ENCODE data around the gene GDF15. TPM values are rescaled to one million over a fixed set of nuclear protein-coding genes. Genes with fewer than 3 reads are reported as not detected.

GDF15 gene
- total RNA-seq, 4 donors from 2014 or later = 0.76 to 2.3 TPM; not detected in 2

GRCh38 chr19:18406749-18407148, 20.8 kb downstream of the GDF15 start:
- peaks cover 0 to 15% (median 0%) of the 10 kb centered on the region in 3 donors for H3K4me1 ChIP-seq
- intact Hi-C loops (cut with DNase I) = no loop called here
- H3K27me3 ChIP-seq = no peaks in the 10 kb centered on the region
- H3K4me3 ChIP-seq = no peak overlapping the region
- no peaks in the 10 kb centered on the region for H3K36me3 ChIP-seq
- H3K9me3 ChIP-seq = no peaks in the 10 kb centered on the region
- H3K27ac ChIP-seq = no peak overlapping the region
- WGBS, 2 donors = 84 to 95% methylated on average over 9 of the region's 9 CpGs
- no peak for DNase-seq
- no peak for TF ChIP-seq POLR2A (IDR thresholded peaks at IDR 0.05)
- TF ChIP-seq, protein P1, sequence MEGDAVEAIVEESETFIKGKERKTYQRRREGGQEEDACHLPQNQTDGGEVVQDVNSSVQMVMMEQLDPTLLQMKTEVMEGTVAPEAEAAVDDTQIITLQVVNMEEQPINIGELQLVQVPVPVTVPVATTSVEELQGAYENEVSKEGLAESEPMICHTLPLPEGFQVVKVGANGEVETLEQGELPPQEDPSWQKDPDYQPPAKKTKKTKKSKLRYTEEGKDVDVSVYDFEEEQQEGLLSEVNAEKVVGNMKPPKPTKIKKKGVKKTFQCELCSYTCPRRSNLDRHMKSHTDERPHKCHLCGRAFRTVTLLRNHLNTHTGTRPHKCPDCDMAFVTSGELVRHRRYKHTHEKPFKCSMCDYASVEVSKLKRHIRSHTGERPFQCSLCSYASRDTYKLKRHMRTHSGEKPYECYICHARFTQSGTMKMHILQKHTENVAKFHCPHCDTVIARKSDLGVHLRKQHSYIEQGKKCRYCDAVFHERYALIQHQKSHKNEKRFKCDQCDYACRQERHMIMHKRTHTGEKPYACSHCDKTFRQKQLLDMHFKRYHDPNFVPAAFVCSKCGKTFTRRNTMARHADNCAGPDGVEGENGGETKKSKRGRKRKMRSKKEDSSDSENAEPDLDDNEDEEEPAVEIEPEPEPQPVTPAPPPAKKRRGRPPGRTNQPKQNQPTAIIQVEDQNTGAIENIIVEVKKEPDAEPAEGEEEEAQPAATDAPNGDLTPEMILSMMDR (IDR thresholded peaks at IDR 0.05) = no peak

GRCh38 chr19:18408053-18408476, 22.1 kb downstream of the GDF15 start:
- 25 to 43% methylated on average over 2 to 7 of the region's 10 CpGs for WGBS, 2 donors
- H3K27me3 ChIP-seq = no peaks in the 10 kb centered on the region
- intact Hi-C loops (cut with DNase I) = no loop called here
- no peak for DNase-seq
- no peak for TF ChIP-seq POLR2A (IDR thresholded peaks at IDR 0.05)
- TF ChIP-seq, protein P1 (IDR thresholded peaks at IDR 0.05) = peak in 4 of 6 experiments; percentile 12 to 47 (median 34)
- peaks cover 0 to 10% (median 0%) of the 10 kb centered on the region in 3 donors for H3K4me1 ChIP-seq
- H3K36me3 ChIP-seq = no peaks in the 10 kb centered on the region
- H3K4me3 ChIP-seq = no peak overlapping the region
- no peaks in the 10 kb centered on the region for H3K9me3 ChIP-seq
- no peak overlapping the region for H3K27ac ChIP-seq

- intact Hi-C loops (cut with DNase I) = loop anchor here (5.0 kb wide), 1 partner anchor 60 kb away; no protein-coding TSS in a partner anchor
- no peak overlapping the region for H3K4me3 ChIP-seq
- 62 to 77% methylated on average over 12 of the region's 16 CpGs for WGBS, 2 donors
- no peaks in the 10 kb centered on the region for H3K36me3 ChIP-seq
- no peak overlapping the region for H3K27ac ChIP-seq
- H3K4me1 ChIP-seq = peaks cover 33 to 48% (median 34%) of the 10 kb centered on the region in 3 donors
- no peak for DNase-seq
- H3K9me3 ChIP-seq = no peaks in the 10 kb centered on the region
- H3K27me3 ChIP-seq = peaks cover 0 to 24% (median 0%) of the 10 kb centered on the region in 4 donors
- no peak for TF ChIP-seq POLR2A (IDR thresholded peaks at IDR 0.05)
- TF ChIP-seq, protein P1 (IDR thresholded peaks at IDR 0.05) = no peak
Measured at GRCh38 chr19:18412610-18413239, 26.8 kb downstream of the GDF15 start.

GRCh38 chr19:18414504-18415177, 28.7 kb downstream of the GDF15 start:
- Histone ChIP-seq H3K27me3 (peaks cover 0 to 31% (median 0%) of the 10 kb centered on the region in 4 donors), H3K4me3 (peak overlapping the region in 3 of 4 donors; percentile 21 to 58 (median 30)), H3K27ac (peak overlapping the region; percentile 67 to 94 (median 92)), H3K9me3 (no peaks in the 10 kb centered on the region), H3K36me3 (no peaks in the 10 kb centered on the region), H3K4me1 (peaks cover 46 to 63% (median 49%) of the 10 kb centered on the region in 3 donors)
- intact Hi-C loops (cut with DNase I) = loop anchor here (5.0 kb wide), 1 partner anchor 62 kb away; no protein-coding TSS in a partner anchor
- TF ChIP-seq POLR2A (IDR thresholded peaks at IDR 0.05) = no peak
- TF ChIP-seq, protein P1 (IDR thresholded peaks at IDR 0.05) = no peak
- WGBS, 2 donors = 21 to 30% methylated on average over 7 of the region's 11 CpGs
- no peak for DNase-seq

Measured in esophagus squamous epithelium (tissue), 5 donors.